Activated T-cell treated with anti-CD3 and anti-CD28 coated beads, Interleukin-2, amount 50 U/mL, for 1 hour (primary cell): Measurements from ENCODE around the gene POLR1E.
"Not testable (repeated sequence)": the region's sequence is repeated elsewhere in the genome, so short reads cannot be mapped to it uniquely, and the experiment has no call there.

ENCODE experiments used
- DNase-seq: peaks from one replicate; pipeline ENCODE4 v3.0.0-alpha.2; 2020

The POLR1E gene

GRCh38 chr9:37465249-37466036 is 20.3 kb upstream of the POLR1E start, which contains the start of gene ZBTB5:
TSS of gene ZBTB5 (minus strand) at chr9:37465450. CDS start at chr9:37442551, 22,899 bp downstream.
- DNase-seq, result peak; percentile 97

DNA sequence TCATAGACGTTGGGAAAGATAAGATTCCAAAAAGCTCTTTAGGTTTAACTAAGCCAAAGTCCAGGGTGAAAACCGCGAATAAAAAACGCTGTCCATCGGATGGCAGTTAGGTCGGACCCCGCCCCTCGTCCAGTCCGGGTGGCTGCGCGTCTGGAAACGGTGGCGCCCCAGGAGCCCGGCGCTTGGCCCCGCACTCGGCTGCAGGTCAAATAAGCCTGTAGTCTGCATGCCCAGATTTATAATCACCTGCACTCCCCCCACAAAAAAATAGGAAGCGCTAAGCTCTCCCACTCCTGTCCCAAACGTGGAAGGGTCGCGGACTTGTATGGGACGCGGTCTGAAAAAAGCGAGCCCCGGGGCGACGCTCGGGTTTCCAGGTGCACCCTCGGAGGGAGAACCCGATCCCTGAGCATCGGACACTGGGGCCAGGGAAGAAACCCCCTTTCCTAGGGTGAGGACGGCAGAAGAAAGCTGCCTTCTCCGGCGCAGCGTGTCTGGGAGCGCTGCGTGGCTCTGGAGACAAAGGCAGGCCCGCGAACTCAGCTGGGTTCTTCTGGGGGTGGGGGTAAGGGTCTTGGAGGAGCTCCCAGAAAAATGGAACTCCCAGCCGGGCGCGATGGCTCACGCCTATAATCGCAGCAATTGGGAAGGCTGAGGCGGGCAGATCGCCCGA is 19.6 kb upstream of the POLR1E start:
- peak; percentile 35 for DNase-seq

DNA sequence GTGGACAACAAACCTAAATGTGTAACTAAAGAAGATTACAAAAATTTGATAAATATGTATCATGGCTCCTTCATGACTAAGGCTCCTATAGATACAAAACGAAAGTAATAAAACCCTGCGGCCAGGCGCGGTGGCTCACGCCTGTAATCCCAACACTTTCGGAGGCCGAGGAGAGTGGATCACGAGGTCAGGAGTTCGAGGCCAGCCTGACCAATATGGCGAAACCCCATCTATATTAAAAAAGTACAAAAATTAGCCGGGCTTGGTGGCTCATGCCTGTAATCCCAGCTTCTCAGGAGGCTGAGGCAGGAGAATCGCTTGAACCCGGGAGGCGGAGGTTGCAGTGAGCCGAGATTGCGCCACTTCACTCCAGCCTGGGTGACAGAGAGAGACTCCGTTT is 18.2 kb upstream of the POLR1E start:
- DNase-seq, result not testable (repeated sequence)

DNA sequence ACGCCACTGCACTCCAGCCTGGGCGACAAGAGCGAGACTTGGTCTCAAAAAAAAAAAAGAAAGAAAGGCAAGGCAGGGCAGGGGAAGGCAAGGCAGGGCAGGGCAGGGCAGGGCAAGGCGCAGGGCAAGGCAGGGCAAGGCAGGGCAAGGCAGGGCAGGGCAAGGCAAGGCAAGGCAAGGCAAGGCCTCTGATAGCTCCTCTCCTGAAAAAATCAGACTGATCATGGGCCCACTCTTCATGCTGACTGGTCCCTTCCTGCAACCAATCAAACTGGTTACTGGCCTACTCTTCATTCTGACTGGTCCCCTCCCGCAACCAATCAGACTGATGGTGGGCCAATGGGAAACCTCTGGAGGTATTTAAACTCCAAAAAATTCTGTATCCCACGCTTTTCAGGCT is 17.1 kb upstream of the POLR1E start:
- DNase-seq, result no peak

DNA sequence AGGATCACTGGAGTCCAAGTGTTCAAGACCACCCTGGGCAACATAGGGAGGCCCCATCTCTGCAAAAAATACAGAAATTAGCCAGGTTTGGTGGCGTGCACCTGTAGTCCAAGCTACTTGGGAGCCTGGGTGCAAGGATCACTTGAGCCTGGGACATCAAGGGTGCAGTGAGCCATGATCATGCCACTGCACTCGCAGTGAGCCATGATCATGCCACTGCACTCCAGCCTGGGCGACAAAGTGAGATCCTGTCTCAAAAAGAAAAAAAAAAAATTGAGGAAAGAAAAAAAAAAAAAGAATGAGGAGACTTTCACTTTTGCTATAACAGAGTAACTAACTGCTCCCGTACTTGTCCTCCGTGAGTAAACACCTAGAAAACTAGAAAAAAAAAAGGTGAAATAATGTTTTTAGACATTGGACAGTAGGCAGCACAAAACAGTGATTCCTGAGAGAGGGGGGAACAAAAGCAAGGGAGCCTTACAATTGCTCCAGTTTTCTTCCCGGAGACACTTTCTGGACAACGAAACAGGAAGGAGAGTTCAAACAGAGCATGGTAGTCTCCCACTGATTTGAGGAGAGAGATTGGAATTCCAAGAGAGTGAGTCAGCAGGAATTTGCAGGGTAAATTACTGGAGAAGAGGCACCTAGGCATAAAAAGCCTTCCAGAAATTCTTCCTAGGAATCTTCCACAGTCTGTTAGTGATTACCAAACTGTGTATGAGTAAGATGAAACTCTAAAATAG is 13.6 kb upstream of the POLR1E start:
- DNase-seq, result no peak

DNA sequence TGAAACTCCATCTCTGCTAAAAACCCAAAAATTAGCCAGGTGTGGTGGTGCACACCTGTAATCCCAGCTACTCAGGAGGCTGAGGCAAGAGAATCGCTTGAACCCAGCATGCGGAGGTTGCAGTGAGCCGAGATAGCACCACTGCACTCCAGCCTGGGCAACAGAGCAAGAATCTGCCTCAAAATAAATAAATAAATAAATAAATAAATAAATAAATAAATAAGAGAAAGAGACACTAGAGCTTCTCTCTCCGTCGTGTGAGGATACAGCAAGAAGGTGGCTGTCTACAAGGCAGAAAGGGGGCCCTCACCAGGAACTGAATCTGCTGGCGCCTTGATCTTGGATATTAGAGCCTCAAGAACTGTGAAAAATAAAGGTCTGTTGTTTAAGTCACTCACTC is 11.8 kb upstream of the POLR1E start:
- not testable (repeated sequence) for DNase-seq

DNA sequence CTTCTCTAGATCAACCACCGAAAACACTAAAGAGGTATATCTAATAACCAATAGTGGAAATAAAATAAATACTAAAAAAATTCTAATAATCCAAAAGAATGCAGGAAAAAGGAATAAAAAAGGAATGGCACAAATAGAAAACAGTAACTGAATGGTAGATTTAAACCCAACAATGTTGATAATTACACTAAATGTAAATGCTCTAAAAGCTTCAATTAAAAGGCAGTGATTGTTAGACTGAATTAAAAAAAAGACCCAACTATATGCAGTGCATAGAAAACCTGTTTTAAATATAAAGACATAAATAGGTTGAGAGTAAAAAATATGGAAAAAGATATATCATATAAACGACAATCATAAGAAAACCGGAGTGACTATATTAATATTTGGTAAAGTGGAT is 11.3 kb upstream of the POLR1E start:
- DNase-seq, result no peak

GRCh38 chr9:37476930-37477329 is 8.8 kb upstream of the POLR1E start:
- no peak for DNase-seq

GRCh38 chr9:37477443-37477842 is 8.3 kb upstream of the POLR1E start:
- DNase-seq, result not testable (repeated sequence)

DNA sequence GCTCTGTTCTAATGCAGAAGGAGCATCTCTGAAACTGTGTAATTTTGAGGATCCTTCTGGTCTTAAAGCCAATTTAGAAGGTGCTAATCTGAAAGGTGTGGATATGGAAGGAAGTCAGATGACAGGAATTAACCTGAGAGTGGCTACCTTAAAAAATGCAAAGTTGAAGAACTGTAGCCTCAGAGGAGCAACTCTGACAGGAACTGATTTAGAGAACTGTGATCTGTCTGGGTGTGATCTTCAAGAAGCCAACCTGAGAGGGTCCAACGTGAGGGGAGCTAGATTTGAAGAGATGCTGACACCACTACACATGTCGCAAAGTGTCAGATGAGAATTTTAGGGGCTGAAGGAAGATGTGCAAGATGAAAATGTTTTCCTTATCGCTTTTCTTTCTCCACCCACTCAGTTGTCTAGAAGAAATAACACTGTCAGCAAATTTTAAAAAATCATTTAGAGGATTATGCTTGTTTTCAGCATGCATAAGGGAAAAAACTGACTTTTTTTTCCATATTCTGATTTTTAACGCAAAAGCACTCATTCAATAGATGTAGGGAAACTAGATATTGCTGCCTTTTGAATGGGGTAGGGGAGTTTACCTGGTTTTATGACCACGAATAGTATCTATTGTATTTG is 7.6 kb upstream of the POLR1E start:
- not testable (repeated sequence) for DNase-seq

DNA sequence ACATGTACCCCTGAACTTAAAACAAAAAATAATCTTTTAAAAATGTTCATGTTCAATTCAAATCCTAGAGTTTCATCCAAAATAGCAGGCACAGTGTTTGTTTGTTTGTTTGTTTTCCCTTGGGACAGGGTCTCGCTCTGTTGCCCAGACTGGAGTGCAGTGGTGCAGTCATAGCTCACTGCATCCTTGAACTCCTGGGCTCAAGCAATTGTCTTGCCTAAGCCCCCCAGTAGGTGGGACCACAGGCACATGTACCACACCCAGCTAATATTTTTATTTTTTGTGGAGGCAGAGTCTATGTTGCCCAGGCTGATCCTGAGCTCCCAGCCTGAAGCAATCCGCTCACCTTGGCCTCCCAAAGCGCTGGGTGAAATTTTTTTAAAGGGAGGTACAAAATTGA is 5.0 kb upstream of the POLR1E start:
- no peak for DNase-seq

DNA sequence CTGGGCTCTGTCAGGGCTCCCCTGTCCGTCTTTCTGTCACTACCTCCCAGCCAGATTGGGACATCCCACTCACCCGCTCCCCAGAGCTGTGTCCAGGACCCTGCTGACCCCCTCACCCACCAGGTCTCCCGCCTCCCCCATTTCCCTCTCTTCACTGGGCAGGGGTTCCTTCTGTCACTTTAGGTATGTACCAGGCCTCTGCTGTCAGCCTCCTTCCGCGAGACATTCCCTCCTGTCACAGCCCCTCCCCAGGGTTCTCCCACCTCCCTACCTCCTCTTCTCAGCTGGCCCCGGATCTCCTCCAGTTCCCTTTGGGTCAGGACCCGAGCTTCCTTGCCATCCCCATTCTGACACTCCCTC is 488 bp downstream of the POLR1E start:
- no peak for DNase-seq

DNA sequence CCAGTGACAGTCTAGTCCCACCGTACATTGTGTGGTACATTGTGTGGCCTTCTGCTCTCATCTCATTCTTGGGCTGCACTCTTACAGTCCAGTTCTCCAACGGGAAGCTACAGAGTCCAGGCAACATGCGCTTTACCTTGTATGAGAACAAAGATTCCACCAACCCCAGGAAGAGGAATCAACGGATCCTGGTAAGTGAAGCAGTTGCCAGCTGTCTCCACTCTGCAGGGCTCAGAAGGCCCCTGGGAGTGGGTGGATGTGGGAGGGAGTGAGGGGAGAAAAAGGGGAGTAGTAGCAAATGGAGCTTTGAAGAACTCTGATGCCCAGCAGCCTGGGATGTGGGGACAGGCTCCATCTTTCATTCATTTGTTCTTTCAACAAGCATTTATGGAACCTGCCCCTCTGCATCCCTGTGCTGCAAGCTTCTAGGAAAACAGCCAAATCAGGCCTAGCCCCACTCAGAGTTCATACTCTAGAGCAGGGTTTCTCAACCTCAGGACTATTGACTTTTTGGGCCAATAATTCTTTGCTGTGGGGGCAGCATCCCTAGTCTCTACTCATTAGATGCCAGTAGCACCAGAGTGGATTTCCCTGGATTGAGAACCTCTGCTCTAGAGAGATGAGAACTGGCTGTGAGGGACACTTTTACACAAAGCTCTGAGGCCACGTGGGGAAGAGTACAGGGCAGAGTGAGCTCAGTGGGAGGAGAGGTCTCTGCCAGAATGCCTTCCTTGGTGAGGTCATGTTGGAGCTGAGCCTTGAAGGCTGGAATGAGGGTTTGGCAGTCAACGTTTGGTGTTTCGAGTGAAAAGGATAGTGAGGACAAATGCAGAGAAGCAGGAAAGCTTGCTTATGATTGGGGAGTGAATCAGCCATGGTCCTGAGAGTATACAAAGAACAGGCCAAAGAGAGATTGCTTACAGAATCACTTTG is 1.1 kb downstream of the POLR1E start:
- DNase-seq, result no peak

DNA sequence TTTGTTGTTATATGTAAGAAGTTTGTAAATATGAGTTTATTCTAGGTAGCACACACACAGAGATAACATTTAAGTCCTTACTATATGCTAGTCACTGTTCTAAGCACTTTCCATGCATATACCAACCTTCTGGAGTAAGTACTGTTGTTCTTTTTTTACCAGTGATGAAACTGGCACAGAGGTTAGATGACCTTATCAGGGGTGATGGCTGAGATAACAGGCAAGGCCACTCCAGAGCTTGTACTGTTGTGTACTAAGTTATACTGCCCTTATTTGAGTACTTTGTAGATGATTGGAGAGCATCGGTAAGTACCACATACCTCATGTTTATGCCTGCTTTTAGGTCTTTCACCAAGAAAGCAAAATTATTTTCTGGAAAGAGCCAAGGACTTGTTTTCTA is 6.2 kb downstream of the POLR1E start:
- no peak for DNase-seq

DNA sequence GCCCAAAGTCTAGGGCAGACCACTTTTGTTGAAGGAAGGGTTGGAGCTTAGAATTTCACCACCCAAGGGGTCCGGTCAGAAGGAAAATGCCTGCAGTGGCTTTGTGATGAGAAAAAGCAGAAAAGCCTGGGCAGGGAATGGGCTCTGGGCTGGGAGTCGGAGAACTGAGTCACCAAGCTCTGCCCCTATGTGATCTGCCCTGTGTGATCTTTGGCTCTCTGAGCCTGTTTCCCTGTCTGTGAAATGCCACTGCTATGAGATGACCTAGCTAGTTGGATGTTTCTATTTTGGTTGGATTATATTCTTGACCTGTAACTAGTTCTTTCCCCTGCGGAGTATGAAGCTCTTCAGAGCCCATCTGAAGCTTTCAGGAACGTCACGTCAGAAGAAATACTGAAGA is 9.8 kb downstream of the POLR1E start:
- DNase-seq, result no peak

DNA sequence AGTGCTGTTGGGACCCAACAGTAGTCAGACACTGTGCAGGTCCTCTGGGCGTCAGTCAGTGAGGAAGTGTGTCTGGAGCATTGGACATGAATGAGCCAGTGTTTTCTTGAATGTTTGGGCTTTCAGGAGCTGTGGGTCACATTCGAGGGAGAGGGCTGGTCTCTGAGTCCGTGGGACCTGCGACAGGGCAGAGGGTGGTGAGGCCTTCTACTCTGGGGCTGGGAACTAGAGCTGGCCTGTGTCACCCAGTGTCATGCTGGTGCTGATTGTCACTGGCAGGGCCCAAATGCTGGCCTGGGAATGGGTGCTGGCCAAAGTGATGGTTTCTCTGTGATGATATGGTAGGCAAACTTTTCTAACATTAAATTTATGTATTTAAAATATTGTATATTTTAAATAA is 10.3 kb downstream of the POLR1E start:
- DNase-seq, result no peak

DNA sequence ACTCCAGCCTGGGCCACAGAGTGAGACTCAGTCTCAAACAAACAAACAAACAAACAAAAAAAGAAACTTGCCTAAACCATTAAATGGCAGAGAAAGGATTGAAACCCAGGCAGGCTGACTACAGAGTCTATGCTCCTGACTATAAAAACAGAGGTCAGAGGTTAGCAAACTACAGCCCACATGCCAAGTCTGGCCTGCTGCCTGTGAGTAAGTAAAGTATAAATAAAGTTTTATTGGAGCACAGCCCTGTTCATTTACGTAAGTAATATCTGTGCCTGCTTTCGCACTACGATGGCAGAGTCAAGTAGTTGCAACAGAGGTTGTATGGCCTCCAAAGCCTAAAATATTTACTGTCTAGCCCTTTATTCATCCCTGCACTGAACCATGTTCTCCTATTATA is 11.6 kb downstream of the POLR1E start:
- DNase-seq, result no peak

DNA sequence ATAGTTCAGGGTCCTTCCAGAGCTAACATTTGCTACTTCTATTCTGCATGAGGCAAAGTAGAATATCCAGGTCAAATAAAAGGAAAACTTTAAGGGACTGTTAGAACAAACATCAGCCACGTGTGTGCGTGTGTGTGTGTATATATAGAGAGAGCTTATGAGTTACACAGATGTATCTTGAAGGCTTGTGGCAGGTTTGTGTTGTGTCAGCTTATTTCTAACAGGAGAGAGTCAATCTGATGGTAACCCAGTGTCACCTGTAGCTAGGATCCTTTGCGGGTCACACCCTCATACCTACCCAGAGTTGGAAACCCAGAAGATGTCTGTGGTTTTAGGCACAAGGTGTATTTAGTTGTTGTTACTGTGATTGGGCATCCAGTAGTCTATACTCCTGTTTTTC is 12.7 kb downstream of the POLR1E start:
- no peak for DNase-seq

- no peak for DNase-seq
These were observed 13.5 kb downstream of the POLR1E start for GRCh38 chr9:37499297-37499696.

DNA sequence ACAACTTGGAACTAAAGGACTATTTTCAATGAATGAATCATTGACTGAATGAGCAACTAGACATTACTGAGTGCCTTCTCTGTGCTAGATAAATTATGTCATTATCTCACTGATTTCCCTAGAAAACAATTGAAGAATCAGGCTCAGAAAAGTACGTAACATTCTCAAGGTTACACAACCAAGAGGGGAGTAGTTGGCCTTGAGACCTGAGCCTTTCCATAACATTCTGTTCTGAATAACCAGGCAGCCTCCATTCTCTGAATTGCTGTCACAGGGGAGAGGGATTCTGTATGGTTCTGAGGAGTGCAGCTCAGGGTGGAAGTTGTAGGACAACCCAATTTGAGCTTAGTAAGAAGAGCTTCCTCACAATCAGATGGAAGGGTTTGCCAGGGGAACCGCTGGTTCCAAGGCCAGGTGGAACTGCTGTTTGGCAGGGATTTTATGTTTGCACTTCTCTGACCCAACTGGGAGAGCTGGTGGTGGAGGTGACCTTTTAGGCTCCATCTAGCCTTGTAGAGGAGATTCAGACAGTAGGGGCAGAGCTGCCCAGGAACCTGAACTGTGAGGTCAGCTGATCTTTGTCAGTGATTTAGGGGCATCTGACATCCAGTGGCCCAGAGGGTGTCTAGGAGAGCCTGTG is 16.3 kb downstream of the POLR1E start:
- no peak for DNase-seq

DNA sequence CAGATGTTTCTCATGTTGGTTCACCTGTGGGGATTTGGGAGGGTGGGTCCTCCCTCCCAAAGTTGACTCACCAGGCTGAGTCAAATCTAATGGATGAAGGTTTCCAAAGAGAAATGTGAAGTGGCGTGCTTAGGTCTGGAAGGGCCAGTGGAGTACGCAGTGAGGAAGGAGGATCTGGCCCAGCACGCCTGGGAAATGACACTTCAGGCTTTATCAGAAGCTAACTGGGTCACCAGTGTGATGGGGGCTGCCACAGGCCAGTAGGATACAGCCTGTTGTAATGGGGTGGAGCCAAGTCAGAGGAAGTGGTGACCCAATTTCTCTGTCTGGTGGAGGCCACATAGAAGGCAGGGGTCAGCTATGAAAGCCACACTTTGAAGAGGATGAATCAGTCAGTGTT is 18.0 kb downstream of the POLR1E start:
- peak; percentile 32 for DNase-seq

GRCh38 chr9:37504605-37505004 is 18.9 kb downstream of the POLR1E start:
- no peak for DNase-seq
